HG02642 (cell line): ENCODE data around the gene STIM2.

ENCODE experiments used
- ATAC-seq: cut with Tn5 transposase; IDR thresholded peaks from one replicate; pipeline ENCODE4 v1.9.1; 2021; ENCODE audit warnings: mild to moderate bottlenecking; ENCODE audit not compliant: unreplicated experiment, poor library complexity

Gene STIM2

DNA sequence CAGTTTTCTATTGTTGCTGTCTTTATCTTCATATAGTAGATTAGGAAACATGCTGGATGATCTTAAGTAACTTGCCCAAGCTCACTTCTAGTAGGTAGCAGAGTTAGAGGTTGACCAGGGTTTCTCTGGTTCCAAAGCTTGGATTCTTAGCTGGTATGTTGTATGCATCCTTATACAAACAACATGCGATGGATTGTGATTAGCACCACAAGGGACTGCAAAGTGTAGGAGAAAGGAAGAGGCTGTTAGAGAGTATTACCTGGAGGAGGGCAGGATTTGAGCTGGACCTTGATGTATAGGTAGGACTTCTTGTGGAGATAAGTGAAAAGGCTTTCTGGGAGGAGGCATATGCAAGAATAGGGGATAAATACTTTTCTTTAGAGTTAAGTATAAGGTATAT lies 5.6 kb downstream of the STIM2 start:
- no peak for ATAC-seq

DNA sequence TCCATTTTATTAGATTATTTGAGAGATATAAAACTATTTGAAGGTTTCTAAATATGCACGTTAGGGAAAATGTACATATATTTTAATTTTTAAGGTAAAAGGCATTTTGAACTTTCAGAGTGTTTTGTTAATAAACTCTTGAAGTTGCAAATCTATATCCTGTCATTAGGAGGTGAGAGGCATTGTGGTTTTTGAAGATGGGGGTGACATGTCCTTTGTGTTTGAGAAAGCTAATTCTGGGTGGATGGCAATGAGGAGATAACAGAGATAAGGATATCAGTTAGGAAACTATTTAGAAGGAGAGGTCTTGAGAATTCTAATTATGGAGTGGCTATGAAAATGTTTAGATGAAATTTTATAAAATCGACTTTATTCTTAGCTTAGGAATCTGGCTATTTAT lies 6.1 kb downstream of the STIM2 start:
- no peak for ATAC-seq

DNA sequence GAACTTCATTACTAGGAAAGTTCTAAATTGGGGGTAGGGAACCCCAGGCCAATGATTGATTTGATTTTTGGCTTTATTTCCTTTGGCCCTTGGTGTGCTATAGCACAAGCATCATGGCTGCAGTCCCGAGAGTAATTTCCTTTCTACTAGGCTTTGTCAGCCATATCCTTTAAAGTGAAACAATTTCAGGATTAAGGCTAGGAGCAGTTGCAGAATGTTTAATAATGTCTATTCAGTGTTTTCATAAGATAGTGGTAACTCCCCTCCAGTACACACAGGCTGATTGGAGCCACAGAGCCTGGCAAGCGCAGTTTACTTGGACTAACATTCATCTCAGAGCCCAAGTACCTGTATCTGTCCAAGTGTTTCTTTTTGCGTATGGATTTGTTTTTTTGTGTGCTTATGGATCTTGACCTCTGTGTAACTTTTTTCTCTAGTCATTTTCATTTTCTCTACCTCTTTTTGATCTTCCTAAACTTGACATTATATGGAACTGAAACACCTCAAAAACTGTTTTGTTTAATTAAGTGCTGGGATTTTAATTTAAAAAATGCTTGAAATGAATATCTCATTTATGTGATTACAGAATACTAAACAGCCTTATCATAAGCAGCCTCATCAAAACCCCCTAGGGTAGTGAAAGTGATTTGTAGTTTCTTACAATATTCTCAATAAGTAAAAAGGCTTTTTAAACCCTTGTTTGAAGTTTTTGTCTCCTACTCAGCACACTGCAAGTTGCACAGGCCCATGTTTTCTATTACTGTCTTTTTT lies 7.5 kb downstream of the STIM2 start:
- no peak for ATAC-seq

DNA sequence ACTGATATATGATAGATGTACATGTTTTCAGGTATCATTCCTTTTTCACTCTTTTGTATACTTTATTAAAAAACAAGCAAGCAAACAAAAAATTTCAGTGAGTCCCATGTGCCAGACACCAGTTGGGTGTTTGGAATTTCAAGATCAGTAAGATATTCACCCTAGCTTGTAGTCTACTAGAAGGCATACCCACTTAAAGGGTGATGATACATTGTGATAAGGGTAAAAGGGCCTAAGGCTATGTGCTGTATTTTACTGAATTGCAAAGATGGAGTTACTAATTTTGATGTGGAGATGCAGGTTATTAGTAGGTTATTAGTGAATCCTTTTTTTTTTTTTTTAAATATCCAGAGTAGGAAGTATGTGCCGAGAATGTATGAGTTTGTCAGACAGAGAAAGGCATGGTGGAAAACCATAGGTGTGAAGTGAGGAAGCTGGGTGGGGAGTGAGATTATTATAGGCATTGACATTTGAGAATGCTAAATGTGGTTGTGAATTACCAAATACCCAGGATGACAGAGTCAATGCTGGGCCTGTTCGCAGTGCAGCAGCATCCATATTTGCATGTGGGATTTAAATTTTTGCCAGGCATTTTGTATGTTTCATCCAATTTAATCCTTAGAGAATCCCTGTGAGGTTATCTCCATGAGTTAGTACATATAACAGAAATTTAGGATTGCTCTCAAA lies 10.1 kb downstream of the STIM2 start:
- ATAC-seq = no peak

DNA sequence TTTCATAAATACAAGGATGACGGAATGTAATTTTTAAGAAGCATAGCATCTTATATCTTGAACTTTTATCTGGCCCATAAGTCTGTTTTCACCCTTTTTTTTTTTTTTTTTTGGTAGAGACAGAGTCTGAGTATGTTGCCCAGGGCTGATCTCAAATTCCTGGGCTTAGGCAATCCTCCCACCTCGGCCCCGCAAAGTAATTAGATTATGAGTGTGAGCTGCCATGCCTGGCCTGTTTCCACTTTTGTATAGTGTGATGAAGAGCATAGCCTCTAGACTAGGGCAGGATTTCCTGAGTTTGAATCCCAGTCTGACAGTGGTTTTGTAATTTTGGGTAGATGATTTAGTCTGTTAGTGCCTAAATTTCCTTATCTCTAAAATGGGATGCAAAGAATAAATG lies 11.0 kb downstream of the STIM2 start:
- no peak for ATAC-seq

DNA sequence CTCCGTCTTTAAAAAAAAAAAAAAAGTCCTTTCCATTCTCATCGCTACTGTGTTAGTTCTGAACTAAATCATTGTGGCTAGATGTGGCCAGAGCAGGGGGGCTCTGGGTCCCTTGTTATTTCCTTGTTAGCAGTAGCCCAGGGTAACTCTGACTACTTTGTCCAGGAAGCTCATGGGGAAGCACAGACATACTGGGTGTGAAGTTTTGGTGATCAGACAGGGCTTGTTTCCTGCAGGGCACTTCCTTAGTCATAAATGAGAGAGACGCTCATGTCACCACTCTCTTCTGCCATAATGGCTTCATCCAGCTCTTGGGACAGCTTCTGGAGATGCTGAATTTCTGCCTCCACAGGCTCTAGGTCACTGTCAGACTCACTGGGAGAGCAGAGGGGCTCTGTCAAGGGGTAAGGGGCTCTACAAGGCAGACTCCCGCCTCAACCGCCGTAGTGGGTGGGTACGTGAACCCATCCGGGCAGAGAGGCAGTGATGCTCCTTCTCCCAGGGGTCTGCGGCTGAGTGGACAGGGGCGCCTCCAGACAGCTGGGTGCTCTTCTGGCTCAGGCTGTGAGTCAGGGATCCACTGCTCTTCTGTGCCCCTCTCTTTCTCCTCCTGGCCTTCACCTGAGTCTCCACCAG lies 12.9 kb downstream of the STIM2 start:
- ATAC-seq = peak; percentile 73

DNA sequence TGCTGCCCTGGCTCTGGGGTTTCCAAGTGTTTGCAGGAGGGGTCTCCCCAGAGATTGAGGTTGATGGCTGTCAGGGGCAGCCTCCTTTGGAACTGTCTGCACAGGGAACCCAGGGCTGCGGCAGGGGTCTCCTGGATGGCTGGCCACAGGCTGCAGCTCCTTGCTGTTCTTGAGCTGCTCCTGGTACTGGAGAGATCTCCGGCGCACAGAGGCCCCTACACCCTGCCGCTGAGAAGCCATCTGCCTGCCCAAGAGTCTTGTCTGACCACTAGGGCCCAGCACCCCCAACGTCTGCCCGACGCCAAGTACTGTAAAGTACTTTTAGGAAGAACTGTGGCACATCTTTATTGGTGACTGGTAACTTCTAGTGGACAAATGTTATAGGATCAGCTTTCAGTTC lies 13.5 kb downstream of the STIM2 start:
- ATAC-seq = peak; percentile 26

DNA sequence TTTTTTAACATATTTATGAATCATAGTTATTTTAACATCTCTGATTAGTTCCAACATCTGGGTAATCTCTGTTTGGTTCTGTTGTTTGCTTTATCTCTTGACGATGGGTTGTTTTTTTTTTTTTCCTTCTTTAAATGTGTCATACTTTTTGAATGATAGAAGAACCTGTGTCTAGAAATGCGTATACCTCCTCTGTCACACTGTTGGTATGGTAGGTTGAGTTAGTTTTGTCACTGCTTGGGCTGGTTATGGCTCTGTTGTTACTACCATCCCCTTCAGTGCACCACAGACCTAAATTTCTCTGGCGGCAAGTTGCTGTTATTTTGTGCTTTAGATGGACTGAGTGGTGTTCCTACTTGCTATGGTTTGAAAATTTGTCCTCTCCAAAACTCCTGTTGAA lies 16.8 kb downstream of the STIM2 start:
- ATAC-seq = no peak

DNA sequence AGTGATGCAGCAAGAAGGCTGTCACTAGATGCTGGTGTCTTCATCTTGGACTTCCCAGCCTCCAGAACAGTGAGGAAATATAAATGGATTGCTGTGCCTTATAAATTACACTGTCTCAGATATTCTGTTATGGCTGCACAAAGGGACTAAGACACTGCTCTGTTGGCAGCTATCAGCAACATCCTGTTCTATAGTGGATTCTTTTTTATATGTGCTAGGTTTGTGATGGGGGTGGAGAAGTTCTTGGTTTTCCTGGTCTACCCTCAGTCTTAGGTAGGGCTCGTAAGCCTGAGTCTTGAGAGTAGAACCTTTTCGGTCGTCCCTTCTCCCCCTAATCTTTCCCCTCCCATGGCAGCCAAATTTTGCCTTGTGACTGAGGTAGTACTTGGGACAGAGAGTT lies 17.3 kb downstream of the STIM2 start:
- ATAC-seq = no peak

DNA sequence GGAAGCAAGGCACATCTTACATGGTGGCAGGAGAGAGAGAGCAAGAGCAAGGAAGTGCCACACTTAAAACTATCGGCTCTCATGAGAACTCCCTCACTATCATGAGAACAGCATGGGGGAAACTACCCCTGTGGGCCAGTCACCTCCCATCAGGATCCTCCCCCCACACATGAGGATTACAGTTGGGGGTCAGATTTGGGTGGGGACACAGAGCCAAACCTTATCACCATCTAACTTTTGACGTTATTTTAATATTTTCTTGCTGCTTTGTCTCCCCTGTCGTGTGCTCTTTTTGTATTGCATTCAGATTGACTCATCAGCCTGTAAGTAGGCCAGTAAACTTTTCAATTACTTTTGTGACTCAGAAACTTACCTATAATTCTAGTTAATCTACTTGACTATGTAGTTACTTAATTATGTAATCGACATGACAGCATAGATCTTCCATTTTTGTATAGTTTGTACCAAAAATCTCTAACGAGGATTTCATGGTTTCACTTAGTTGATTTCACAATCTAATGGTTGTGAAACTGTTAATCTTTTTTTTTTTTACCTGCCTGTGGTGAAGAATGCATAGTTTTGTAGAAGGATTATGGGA lies 18.3 kb downstream of the STIM2 start:
- no peak for ATAC-seq

DNA sequence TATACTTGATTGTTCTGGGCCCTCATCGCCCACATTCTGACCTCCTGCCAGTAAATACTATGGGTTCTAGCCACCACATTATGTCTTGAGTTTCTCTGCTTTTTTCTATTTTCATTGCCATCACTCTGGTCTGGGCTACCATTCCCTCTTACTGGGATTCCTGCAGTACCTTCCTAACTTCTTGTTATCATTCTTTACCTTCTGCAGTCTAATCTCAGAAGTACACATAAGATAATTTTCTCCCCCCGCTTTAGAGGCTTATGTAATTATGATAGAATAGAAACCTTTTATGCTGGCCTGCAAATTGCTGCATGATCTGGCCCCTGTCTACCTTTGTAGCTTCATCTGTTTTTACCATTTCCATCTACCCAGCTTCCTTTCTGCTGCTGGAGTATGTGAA lies 19.2 kb downstream of the STIM2 start:
- no peak for ATAC-seq

DNA sequence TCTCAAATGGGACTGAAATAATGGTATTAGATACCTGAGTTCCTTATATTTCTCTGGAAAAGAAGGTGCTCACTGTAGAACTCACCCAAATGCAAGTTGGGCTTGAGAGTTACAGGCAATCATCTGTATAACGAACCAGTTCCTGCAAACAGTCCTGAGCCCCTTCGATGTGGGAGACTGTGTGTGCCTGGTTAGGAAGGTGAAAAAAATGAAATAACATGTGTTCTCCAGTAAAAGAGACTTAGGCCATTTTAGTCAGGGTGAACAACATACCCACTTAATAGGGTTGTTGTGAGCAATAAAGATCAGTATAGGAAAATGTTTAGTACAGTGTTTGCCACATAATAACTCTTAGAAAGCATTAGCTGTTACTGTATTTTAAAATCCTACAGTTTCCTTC lies 23.4 kb downstream of the STIM2 start:
- ATAC-seq = peak; percentile 8

DNA sequence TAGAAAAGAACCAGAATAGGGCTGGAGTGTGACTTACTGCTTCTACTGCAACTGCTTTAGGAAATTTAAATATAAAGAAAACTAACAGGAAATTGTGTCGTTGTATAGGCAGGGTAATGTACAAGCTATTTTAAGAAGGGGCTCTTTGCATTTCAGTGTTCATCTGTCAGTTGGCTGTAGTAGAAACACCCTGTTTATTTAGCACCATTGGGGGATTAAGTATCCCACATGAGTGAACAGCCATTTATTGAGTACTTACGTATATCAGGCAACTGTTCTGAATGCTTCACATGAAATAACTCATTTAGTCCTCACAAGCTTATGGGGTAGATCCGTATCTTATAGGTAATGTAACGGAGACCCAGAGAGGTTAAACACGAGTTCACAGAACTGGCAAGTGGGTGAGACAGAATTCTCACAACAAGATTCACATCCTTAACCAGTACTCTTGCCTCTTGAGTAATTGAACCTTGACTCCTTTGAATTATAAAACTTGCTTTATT lies 23.9 kb downstream of the STIM2 start:
- peak; percentile 67 for ATAC-seq

DNA sequence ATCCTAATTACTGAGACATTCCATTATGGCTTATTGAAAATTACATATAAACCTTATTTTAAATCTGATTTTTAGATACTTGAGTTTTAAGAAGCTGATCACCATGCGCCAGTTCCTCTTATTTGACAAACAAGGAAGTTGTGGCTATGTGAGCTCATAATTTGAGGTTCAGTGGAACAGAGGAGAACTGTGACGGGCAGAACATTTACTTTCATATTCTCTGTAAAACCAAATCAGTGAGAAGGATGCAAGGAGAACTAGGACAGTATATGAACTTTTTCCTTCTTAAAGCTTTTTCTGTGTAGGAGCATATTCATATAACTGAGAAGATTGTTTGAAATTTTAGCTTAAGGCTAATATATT lies 25.3 kb downstream of the STIM2 start:
- peak; percentile 70 for ATAC-seq

DNA sequence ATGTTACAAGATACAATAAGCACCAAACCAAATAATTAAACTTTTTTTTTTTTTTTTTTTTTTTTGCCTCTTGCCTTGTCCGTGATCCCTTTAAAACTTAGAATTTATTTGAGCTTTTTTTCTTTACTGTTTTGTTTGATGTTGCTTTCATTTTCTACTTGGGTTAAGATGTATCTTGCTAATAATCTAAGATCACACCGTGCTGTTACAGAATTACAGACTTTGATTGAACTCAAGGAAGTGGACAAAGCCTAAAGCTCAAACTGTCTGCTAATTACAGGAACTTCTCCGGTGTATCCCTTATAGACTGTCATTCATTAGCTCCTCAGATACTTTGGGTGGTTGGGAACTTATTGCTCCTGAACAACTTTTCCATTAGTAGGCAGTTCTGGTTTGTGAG lies 26.5 kb downstream of the STIM2 start:
- no peak for ATAC-seq

DNA sequence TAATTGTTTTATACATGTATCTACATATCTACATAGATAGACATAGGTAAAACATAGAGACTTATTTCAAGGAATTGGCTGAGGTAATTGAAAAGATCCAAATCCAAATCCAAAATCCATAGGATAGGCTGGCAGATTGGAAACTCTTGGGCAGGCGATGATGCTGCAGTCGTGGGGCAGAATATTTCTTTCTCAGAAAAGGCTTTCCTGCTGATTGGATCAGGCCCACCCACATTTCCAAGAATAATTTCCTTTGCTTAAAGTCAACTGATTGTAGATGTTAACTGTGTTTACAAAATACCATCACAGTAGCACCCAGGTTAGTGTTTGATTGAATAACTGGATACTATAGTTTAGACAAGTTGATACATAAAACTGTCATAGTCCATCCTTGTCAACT lies 27.2 kb downstream of the STIM2 start:
- ATAC-seq = no peak

DNA sequence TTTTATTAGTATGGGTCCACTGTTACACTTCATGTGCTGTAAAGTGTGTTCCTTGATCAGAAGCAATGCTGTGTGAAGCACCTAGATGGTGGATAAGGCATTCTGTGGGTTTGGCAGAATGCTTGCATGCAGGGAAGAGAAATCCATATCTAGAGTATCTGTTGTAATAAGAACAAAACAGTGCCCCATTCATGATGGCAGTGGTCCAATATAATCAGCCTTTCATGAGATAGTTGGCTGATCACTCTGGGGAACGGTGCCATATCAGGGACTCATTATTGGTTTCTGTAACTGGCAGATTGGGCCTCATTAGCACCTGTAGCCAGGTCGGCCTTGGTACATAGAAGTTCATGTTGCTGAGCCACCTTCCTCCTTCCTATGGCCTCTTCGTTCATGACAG lies 28.7 kb downstream of the STIM2 start:
- ATAC-seq = no peak

DNA sequence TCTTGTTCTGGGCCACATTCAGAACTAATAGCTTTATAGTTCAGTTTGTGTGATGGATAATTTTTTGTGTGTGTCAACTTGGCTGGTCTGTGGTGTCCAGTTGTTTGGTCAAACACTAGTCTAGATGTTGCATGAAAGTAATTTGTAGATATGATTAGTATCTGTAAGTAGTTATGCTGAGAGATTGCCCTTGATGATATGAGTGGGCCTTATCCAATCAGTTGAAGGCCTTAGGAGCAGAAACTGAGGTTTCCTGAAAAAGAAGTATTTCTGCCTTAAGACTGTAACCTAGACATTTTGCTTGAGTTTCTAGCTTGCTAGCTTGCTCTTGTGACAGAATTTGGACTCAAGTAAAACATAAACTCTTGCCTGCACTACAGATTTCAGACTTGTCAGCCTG lies 30.4 kb downstream of the STIM2 start:
- ATAC-seq = no peak

DNA sequence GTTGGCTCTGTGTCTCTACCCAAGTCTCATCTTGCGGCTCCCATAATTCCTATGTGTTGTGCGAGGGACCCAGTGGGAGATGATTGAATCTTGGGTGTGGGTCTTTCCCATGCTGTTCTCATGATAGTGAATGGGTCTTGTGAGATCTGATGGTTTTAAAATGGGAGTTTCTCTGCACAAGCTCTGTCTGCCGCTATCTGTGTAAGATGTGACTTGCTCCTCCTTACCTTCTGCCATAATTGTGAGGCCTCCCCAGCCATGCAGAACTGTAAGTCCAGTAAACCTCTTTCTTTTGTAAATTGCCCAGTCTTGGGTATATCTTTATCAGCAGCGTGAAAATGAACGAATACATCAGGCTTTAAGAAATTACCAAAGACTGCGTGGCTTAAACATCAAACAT lies 31.2 kb downstream of the STIM2 start:
- no peak for ATAC-seq

DNA sequence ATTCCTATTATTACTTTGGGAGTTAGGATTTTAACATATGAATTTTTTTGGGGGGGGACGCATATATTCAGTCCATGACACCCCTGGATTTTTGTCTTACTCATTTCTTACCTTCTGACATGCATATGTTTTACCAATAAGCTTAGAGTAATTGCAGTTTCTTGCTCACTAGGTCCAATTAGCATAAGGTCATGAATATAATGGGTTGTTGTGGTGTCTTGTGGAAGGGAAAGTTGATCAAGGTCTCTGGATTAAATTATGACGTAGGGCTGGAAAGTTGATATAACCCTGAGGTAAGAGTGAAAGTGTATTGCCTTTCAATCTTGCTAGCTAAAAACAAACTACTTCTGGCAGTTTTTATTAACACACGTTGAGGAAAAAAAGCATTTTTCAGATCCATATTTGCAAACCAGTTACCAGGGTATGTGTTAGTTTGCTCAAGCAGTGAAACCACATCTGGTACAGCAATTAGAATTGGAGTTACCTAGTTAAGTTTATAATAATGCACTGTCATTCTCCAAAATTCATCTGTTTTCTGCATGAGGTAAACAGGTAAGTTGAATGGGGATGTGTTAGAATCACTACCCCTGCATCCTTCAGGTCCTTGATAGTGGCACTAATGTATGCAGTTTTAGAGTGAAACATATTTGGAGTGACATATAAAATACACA lies 32.0 kb downstream of the STIM2 start:
- no peak for ATAC-seq

DNA sequence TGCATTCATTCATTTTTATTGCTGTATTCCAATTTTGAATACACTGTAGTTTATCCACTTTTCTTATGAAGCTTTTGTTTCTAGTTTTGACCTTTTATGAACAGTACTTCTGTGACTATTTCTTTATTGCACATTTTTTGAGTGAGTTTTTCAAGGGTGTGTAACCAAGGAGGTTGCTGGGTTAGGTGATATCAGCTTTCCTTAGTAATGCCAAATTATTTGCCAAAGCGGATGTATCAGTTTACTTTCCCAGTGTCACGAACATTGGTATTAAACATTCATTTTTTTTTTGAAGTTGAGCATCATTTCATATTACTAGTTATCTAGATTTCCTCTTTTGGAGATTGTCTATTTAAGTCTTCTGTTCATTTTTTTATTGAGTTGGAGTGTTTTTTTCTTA lies 32.9 kb downstream of the STIM2 start:
- ATAC-seq = no peak
